WTC11 (cell line): ENCODE results near the gene ZMPSTE24. TPM values are rescaled to one million over a fixed set of nuclear protein-coding genes. Genes with fewer than 3 reads are reported as not detected.

Source experiments
- ATAC-seq: fragments of 200-7000 bp; cut with Tn5 transposase; 2 replicates; pipeline ENCODE4 v1.10.0; 2021; ENCODE audit warnings: mild to moderate bottlenecking, moderate library complexity
- CTCF ChIA-PET: fragments of 300-600 bp; sonication (Branson Sonifier 250); formaldehyde crosslinking; loops from one replicate; lab custom pipeline; 2021; ENCODE audit warnings: antibody characterized with exemption; lab: Charles Lee
- POLR2A ChIA-PET: fragments of 350-600 bp; sonication (Branson Sonifier 250); formaldehyde crosslinking; loops from one replicate; lab custom pipeline; 2021; ENCODE audit warnings: antibody characterized with exemption; lab: Charles Lee
- DNase-seq: peaks from one replicate; pipeline ENCODE4 v3.0.0; 2021; ENCODE audit warnings: low spot score
- H3K27ac Mint-ChIP-seq: 2 replicates; pipeline ENCODE4 v1.8.0; 2021; ENCODE audit warnings: mixed read lengths
- H3K27me3 Mint-ChIP-seq: 2 replicates; pipeline ENCODE4 v1.8.0; 2021; ENCODE audit warnings: low read depth, mild to moderate bottlenecking, moderate library complexity, mixed read lengths
- H3K36me3 Mint-ChIP-seq: 2 replicates; pipeline ENCODE4 v1.8.0; 2021; ENCODE audit warnings: mixed read lengths
- H3K4me1 Mint-ChIP-seq: 2 replicates; pipeline ENCODE4 v1.8.0; 2022; ENCODE audit warnings: mixed read lengths
- H3K4me3 Mint-ChIP-seq: 2 replicates; pipeline ENCODE4 v1.8.0; 2021; ENCODE audit warnings: mild to moderate bottlenecking, moderate library complexity, mixed read lengths
- H3K9me3 Mint-ChIP-seq: 2 replicates; pipeline ENCODE4 v1.8.0; 2021; ENCODE audit warnings: mixed read lengths
- ETV6 ChIP-seq: sonication (generic); formaldehyde crosslinking; IDR thresholded peaks from 2 replicates; pipeline ENCODE4 v1.8.1; 2022; ENCODE audit warnings: mild to moderate bottlenecking, missing genetic modification reagents
- FOXJ3 ChIP-seq: sonication (generic); formaldehyde crosslinking; IDR thresholded peaks from 2 replicates; pipeline ENCODE4 v1.9.0; 2021; ENCODE audit warnings: missing genetic modification reagents, mild to moderate bottlenecking, borderline replicate concordance
- GTF2I ChIP-seq: fragments of 250-450 bp; sonication (Bioruptor Pico); conservative IDR thresholded peaks from 2 replicates; pipeline ENCODE4 v1.4.0; 2021; ENCODE audit warnings: mild to moderate bottlenecking
- HMGA2 ChIP-seq: fragments of 250-450 bp; sonication (Bioruptor Pico); IDR thresholded peaks from 2 replicates; pipeline ENCODE4 v1.4.0; 2021; ENCODE audit warnings: mild to moderate bottlenecking, moderate library complexity
- KAT7 ChIP-seq: sonication (generic); formaldehyde crosslinking; IDR thresholded peaks from 2 replicates; pipeline ENCODE4 v1.8.1; 2023; ENCODE audit warnings: missing genetic modification reagents, mild to moderate bottlenecking, borderline replicate concordance
- NFATC4 ChIP-seq: fragments of 250-450 bp; sonication (Bioruptor Pico); IDR thresholded peaks from 2 replicates; pipeline ENCODE4 v1.9.0; 2021; ENCODE audit warnings: mild to moderate bottlenecking
- NR1H2 ChIP-seq: sonication (generic); formaldehyde crosslinking; IDR thresholded peaks from 2 replicates; pipeline ENCODE4 v1.9.0; 2021; ENCODE audit warnings: mild to moderate bottlenecking, moderate library complexity, missing genetic modification reagents
- PRDM15 ChIP-seq: sonication (generic); formaldehyde crosslinking; IDR thresholded peaks from 2 replicates; pipeline ENCODE4 v1.8.0; 2022; ENCODE audit warnings: missing genetic modification reagents
- PRRX2 ChIP-seq: fragments of 250-450 bp; sonication (Bioruptor Pico); IDR thresholded peaks from 2 replicates; pipeline ENCODE4 v1.8.0; 2021; ENCODE audit warnings: mild to moderate bottlenecking
- RORB ChIP-seq: fragments of 250-450 bp; sonication (Bioruptor Pico); IDR thresholded peaks from 2 replicates; pipeline ENCODE4 v1.9.0; 2021; ENCODE audit warnings: mild to moderate bottlenecking
- SMAD3 ChIP-seq: sonication (generic); formaldehyde crosslinking; IDR thresholded peaks from 2 replicates; pipeline ENCODE4 v1.8.0; 2022; ENCODE audit warnings: missing genetic modification reagents, mild to moderate bottlenecking, borderline replicate concordance
- SOX15 ChIP-seq: fragments of 250-450 bp; sonication (Bioruptor Pico); IDR thresholded peaks from 2 replicates; pipeline ENCODE4 v1.9.0; 2021; ENCODE audit warnings: mild to moderate bottlenecking
- SP1 ChIP-seq: sonication (generic); formaldehyde crosslinking; conservative IDR thresholded peaks from 2 replicates; pipeline ENCODE4 v1.8.1; 2022; ENCODE audit warnings: missing genetic modification reagents
- ZBTB21 ChIP-seq: sonication (generic); formaldehyde crosslinking; IDR thresholded peaks from 2 replicates; pipeline ENCODE4 v1.8.1; 2023; ENCODE audit warnings: mild to moderate bottlenecking, missing genetic modification reagents, borderline replicate concordance
- ZNF121 ChIP-seq: sonication (generic); formaldehyde crosslinking; IDR thresholded peaks from 2 replicates; pipeline ENCODE4 v1.8.0; 2023; ENCODE audit warnings: missing genetic modification reagents
- ZNF263 ChIP-seq: sonication (generic); formaldehyde crosslinking; IDR thresholded peaks from 2 replicates; pipeline ENCODE4 v1.8.1; 2022; ENCODE audit warnings: low read depth, mild to moderate bottlenecking, moderate library complexity, missing genetic modification reagents
- ZNF317 ChIP-seq: sonication (generic); formaldehyde crosslinking; IDR thresholded peaks from 2 replicates; pipeline ENCODE4 v1.8.1; 2023; ENCODE audit warnings: low read depth, mild to moderate bottlenecking, moderate library complexity, missing genetic modification reagents, borderline replicate concordance
- ZNF396 ChIP-seq: fragments of 250-450 bp; sonication (Bioruptor Pico); IDR thresholded peaks from 2 replicates; pipeline ENCODE4 v1.8.0; 2021; ENCODE audit warnings: mild to moderate bottlenecking, moderate library complexity, borderline replicate concordance
- ZNF416 ChIP-seq: fragments of 250-450 bp; sonication (Bioruptor Pico); IDR thresholded peaks from 2 replicates; pipeline ENCODE4 v1.9.0; 2021; ENCODE audit warnings: mild to moderate bottlenecking, inconsistent platforms
- ZNF423 ChIP-seq: fragments of 250-450 bp; sonication (Bioruptor Pico); IDR thresholded peaks from 2 replicates; pipeline ENCODE4 v2.1.2; 2022; ENCODE audit warnings: mild to moderate bottlenecking, moderate library complexity
- ZNF671 ChIP-seq: fragments of 250-450 bp; sonication (Bioruptor Pico); IDR thresholded peaks from 2 replicates; pipeline ENCODE4 v1.8.0; 2021; ENCODE audit warnings: mild to moderate bottlenecking
- total RNA-seq: library from RNA; stranded (reverse); gene quantifications from 3 replicates; pipeline ENCODE4 v1.2.3, GENCODE V29; 2021
- TF ChIP-seq, protein P1 (sequence below): sonication (generic); formaldehyde crosslinking; IDR thresholded peaks from 2 replicates; pipeline ENCODE4 v1.8.1; 2022; ENCODE audit warnings: mild to moderate bottlenecking, missing genetic modification reagents, moderate library complexity, borderline replicate concordance
- TF ChIP-seq, protein P2 (sequence below): sonication (generic); formaldehyde crosslinking; conservative IDR thresholded peaks from 2 replicates; pipeline ENCODE4 v1.8.1; 2022; ENCODE audit warnings: mild to moderate bottlenecking, missing genetic modification reagents
- TF ChIP-seq, protein P3 (sequence below): sonication (generic); formaldehyde crosslinking; IDR thresholded peaks from 2 replicates; pipeline ENCODE4 v1.8.1; 2023; ENCODE audit warnings: mild to moderate bottlenecking, moderate library complexity, missing genetic modification reagents
- TF ChIP-seq, protein P4 (sequence below): fragments of 200-600 bp; IDR thresholded peaks from 2 replicates; pipeline ENCODE4 v1.8.0; 2022; ENCODE audit warnings: antibody characterized with exemption

The ZMPSTE24 gene
- total RNA-seq, 1 experiment from 2014 or later = 31.7 TPM

GRCh38 chr1:40257313-40257687 lies 736 bp upstream of the ZMPSTE24 start:
- no peaks in the 10 kb centered on the region for H3K9me3 Mint-ChIP-seq
- peaks cover 6% of the 10 kb centered on the region for H3K4me1 Mint-ChIP-seq
- no peak for DNase-seq
- no peaks in the 10 kb centered on the region for H3K27me3 Mint-ChIP-seq
- ChIA-PET CTCF (interaction anchor here (1.2 to 1.7 kb wide), 5 partner anchors 57 to 113 kb away, joined by 3 to 12 read pairs (median 5); no protein-coding TSS in a partner anchor), POLR2A (interaction anchor here (0.6 to 0.7 kb wide), 3 partner anchors 10 to 275 kb away, joined by 3 to 4 read pairs (median 4); no protein-coding TSS in a partner anchor)
- ATAC-seq = no peak
- H3K27ac Mint-ChIP-seq = peak overlapping the region; percentile 100
- peak overlapping the region; percentile 99 for H3K4me3 Mint-ChIP-seq
- no peak for TF ChIP-seq GTF2I (CRISPR knock-in tag)
- no peak for TF ChIP-seq PRDM15 (CRISPR knock-in tag)
- TF ChIP-seq HMGA2 = no peak
- no peak for TF ChIP-seq SP1
- TF ChIP-seq NFATC4 (CRISPR knock-in tag) = no peak
- TF ChIP-seq, protein P1, sequence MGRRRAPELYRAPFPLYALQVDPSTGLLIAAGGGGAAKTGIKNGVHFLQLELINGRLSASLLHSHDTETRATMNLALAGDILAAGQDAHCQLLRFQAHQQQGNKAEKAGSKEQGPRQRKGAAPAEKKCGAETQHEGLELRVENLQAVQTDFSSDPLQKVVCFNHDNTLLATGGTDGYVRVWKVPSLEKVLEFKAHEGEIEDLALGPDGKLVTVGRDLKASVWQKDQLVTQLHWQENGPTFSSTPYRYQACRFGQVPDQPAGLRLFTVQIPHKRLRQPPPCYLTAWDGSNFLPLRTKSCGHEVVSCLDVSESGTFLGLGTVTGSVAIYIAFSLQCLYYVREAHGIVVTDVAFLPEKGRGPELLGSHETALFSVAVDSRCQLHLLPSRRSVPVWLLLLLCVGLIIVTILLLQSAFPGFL (CRISPR knock-in tag) = no peak
- no peak for TF ChIP-seq ETV6 (CRISPR knock-in tag)
- TF ChIP-seq SOX15 (CRISPR knock-in tag) = no peak
- no peak for TF ChIP-seq ZNF396 (CRISPR knock-in tag)
- no peak for TF ChIP-seq NR1H2 (CRISPR knock-in tag)
- no peak for TF ChIP-seq ZNF423 (CRISPR knock-in tag)
- TF ChIP-seq, protein P2, sequence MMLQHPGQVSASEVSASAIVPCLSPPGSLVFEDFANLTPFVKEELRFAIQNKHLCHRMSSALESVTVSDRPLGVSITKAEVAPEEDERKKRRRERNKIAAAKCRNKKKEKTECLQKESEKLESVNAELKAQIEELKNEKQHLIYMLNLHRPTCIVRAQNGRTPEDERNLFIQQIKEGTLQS (CRISPR knock-in tag) = no peak
- TF ChIP-seq RORB (CRISPR knock-in tag) = no peak
- H3K36me3 Mint-ChIP-seq = peaks cover 22% of the 10 kb centered on the region

DNA sequence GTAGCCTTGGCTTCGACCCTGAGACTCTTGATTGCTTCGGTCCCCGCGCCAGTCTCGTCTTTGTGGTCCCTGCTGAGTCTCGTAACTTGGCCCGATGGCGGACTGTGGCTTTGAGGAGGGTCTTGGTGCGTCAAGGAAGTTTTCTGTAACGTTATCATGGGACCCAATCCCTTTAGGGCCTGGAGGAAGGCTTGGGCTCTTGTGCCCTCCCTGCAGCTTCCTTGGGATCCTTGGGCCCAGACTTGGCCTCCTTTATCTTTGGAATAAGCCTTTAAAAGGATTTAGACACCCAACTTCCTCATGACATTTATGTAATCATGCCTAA lies 371 bp downstream of the ZMPSTE24 start:
- DNase-seq (no peak), ATAC-seq (peak; percentile 7; the same call in 1 of the 2 replicates)
- H3K27ac Mint-ChIP-seq = peak overlapping the region; percentile 97
- no peaks in the 10 kb centered on the region for H3K27me3 Mint-ChIP-seq
- H3K36me3 Mint-ChIP-seq = peaks cover 31% of the 10 kb centered on the region
- peaks cover 6% of the 10 kb centered on the region for H3K4me1 Mint-ChIP-seq
- no peaks in the 10 kb centered on the region for H3K9me3 Mint-ChIP-seq
- ChIA-PET CTCF (interaction anchor here (1.2 to 1.7 kb wide), 4 partner anchors 56 to 114 kb away, joined by 3 to 12 read pairs (median 6); no protein-coding TSS in a partner anchor), POLR2A (no interaction called here)
- H3K4me3 Mint-ChIP-seq = peak overlapping the region; percentile 99
- TF ChIP-seq PRRX2 (CRISPR knock-in tag) (no peak), ZNF263 (CRISPR knock-in tag) (no peak), ZNF121 (peak; percentile 66)
- TF ChIP-seq, protein P3, sequence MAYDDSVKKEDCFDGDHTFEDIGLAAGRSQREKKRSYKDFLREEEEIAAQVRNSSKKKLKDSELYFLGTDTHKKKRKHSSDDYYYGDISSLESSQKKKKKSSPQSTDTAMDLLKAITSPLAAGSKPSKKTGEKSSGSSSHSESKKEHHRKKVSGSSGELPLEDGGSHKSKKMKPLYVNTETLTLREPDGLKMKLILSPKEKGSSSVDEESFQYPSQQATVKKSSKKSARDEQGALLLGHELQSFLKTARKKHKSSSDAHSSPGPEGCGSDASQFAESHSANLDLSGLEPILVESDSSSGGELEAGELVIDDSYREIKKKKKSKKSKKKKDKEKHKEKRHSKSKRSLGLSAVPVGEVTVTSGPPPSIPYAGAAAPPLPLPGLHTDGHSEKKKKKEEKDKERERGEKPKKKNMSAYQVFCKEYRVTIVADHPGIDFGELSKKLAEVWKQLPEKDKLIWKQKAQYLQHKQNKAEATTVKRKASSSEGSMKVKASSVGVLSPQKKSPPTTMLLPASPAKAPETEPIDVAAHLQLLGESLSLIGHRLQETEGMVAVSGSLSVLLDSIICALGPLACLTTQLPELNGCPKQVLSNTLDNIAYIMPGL (CRISPR knock-in tag) = no peak

GRCh38 chr1:40264354-40264781 lies 6.3 kb downstream of the ZMPSTE24 start:
- H3K4me1 Mint-ChIP-seq = no peaks in the 10 kb centered on the region
- DNase-seq (no peak), ATAC-seq (no peak)
- no peak overlapping the region for H3K4me3 Mint-ChIP-seq
- POLR2A ChIA-PET = interaction anchor here (0.6 kb wide), 1 partner anchor 17 kb away, joined by 6 read pairs; no protein-coding TSS in a partner anchor
- H3K27me3 Mint-ChIP-seq = no peaks in the 10 kb centered on the region
- CTCF ChIA-PET = interaction anchor here (0.7 to 2.6 kb wide), 3 partner anchors 74 to 232 kb away, joined by 3 to 9 read pairs (median 6); no protein-coding TSS in a partner anchor
- H3K27ac Mint-ChIP-seq = no peak overlapping the region
- peaks cover 46% of the 10 kb centered on the region for H3K36me3 Mint-ChIP-seq
- TF ChIP-seq, protein P2 (CRISPR knock-in tag) = no peak
- TF ChIP-seq SMAD3 (CRISPR knock-in tag) = no peak
- TF ChIP-seq KAT7 (CRISPR knock-in tag) = no peak
- no peak for TF ChIP-seq FOXJ3 (CRISPR knock-in tag)
- no peak for TF ChIP-seq ZNF416 (CRISPR knock-in tag)
- TF ChIP-seq, protein P4, sequence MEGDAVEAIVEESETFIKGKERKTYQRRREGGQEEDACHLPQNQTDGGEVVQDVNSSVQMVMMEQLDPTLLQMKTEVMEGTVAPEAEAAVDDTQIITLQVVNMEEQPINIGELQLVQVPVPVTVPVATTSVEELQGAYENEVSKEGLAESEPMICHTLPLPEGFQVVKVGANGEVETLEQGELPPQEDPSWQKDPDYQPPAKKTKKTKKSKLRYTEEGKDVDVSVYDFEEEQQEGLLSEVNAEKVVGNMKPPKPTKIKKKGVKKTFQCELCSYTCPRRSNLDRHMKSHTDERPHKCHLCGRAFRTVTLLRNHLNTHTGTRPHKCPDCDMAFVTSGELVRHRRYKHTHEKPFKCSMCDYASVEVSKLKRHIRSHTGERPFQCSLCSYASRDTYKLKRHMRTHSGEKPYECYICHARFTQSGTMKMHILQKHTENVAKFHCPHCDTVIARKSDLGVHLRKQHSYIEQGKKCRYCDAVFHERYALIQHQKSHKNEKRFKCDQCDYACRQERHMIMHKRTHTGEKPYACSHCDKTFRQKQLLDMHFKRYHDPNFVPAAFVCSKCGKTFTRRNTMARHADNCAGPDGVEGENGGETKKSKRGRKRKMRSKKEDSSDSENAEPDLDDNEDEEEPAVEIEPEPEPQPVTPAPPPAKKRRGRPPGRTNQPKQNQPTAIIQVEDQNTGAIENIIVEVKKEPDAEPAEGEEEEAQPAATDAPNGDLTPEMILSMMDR = no peak
- TF ChIP-seq ZBTB21 = no peak
- TF ChIP-seq ZNF317 (CRISPR knock-in tag) = no peak
- no peak for TF ChIP-seq ZNF671 (CRISPR knock-in tag)
- TF ChIP-seq, all 79 proteins: peak for 0
- no peaks in the 10 kb centered on the region for H3K9me3 Mint-ChIP-seq
